Measurements from ENCODE around the gene XPR1.

XPR1 gene

GRCh38 chr1:180906511-180906910 lies 274.7 kb downstream of the XPR1 start:
- H3K27ac ChIP-seq (ENCODE audit: low read depth, low read length), result no peak overlapping the region
- no peaks in the 10 kb centered on the region for H3K27me3 ChIP-seq (ENCODE audit: low read length)
- H3K9me2 ChIP-seq (replicated peaks; ENCODE audit: insufficient read depth, low read length), result no peaks in the 10 kb centered on the region
- H4K20me1 ChIP-seq (ENCODE audit: low read depth, low read length), result no peaks in the 10 kb centered on the region
- H3K4me2 ChIP-seq (ENCODE audit: low read depth, low read length, poor library complexity, severe bottlenecking), result no peak overlapping the region
- H3F3A ChIP-seq (ENCODE audit: insufficient read depth), result no peaks in the 10 kb centered on the region
- no peak overlapping the region for H2AFZ ChIP-seq (ENCODE audit: low read depth, low read length, severe bottlenecking)
- TF ChIP-seq EZH2phosphoT487 (conservative IDR thresholded peaks at IDR 0.05; ENCODE audit: low read length), result no peak
- TF ChIP-seq CTCF (IDR thresholded peaks at IDR 0.05; ENCODE audit: insufficient read depth, low read length, poor library complexity, severe bottlenecking), result no peak
- H3K9me3 ChIP-seq (ENCODE audit: insufficient read depth, low read length), result no peaks in the 10 kb centered on the region
- H3K79me2 ChIP-seq (ENCODE audit: insufficient read depth, low read length), result no peaks in the 10 kb centered on the region
- H3K36me3 ChIP-seq (ENCODE audit: low read length), result no peaks in the 10 kb centered on the region
- H3K9ac ChIP-seq (ENCODE audit: low read length), result no peak overlapping the region
- H3K4me3 ChIP-seq (ENCODE audit: insufficient read depth, low read length, poor library complexity, severe bottlenecking), result no peak overlapping the region

- Histone ChIP-seq H3K9me2 (replicated peaks; ENCODE audit: insufficient read depth, low read length) (no peaks in the 10 kb centered on the region), H3F3A (ENCODE audit: insufficient read depth) (no peaks in the 10 kb centered on the region), H3K27ac (ENCODE audit: low read depth, low read length) (no peak overlapping the region), H2AFZ (ENCODE audit: low read depth, low read length, severe bottlenecking) (no peak overlapping the region), H3K79me2 (ENCODE audit: insufficient read depth, low read length) (no peaks in the 10 kb centered on the region), H4K20me1 (ENCODE audit: low read depth, low read length) (no peaks in the 10 kb centered on the region), H3K9me3 (ENCODE audit: insufficient read depth, low read length) (no peaks in the 10 kb centered on the region), H3K27me3 (ENCODE audit: low read length) (no peaks in the 10 kb centered on the region), H3K4me3 (ENCODE audit: insufficient read depth, low read length, poor library complexity, severe bottlenecking) (no peak overlapping the region), H3K4me2 (ENCODE audit: low read depth, low read length, poor library complexity, severe bottlenecking) (no peak overlapping the region), H3K36me3 (ENCODE audit: low read length) (no peaks in the 10 kb centered on the region), H3K9ac (ENCODE audit: low read length) (no peak overlapping the region)
- TF ChIP-seq CTCF (IDR thresholded peaks at IDR 0.05; ENCODE audit: insufficient read depth, low read length, poor library complexity, severe bottlenecking) (no peak), EZH2phosphoT487 (conservative IDR thresholded peaks at IDR 0.05; ENCODE audit: low read length) (no peak)
These were observed 275.7 kb downstream of the XPR1 start for GRCh38 chr1:180907313-180908055.

GRCh38 chr1:180908074-180908765 lies 276.4 kb downstream of the XPR1 start:
- Histone ChIP-seq H3K36me3 (ENCODE audit: low read length) (no peaks in the 10 kb centered on the region), H2AFZ (ENCODE audit: low read depth, low read length, severe bottlenecking) (no peak overlapping the region), H3K4me2 (ENCODE audit: low read depth, low read length, poor library complexity, severe bottlenecking) (no peak overlapping the region), H3K4me3 (ENCODE audit: insufficient read depth, low read length, poor library complexity, severe bottlenecking) (no peak overlapping the region), H3F3A (ENCODE audit: insufficient read depth) (no peaks in the 10 kb centered on the region), H3K27ac (ENCODE audit: low read depth, low read length) (no peak overlapping the region), H4K20me1 (ENCODE audit: low read depth, low read length) (no peaks in the 10 kb centered on the region), H3K9me3 (ENCODE audit: insufficient read depth, low read length) (no peaks in the 10 kb centered on the region), H3K9ac (ENCODE audit: low read length) (no peak overlapping the region), H3K79me2 (ENCODE audit: insufficient read depth, low read length) (no peaks in the 10 kb centered on the region), H3K27me3 (ENCODE audit: low read length) (no peaks in the 10 kb centered on the region), H3K9me2 (replicated peaks; ENCODE audit: insufficient read depth, low read length) (no peaks in the 10 kb centered on the region)
- no peak for TF ChIP-seq CTCF (IDR thresholded peaks at IDR 0.05; ENCODE audit: insufficient read depth, low read length, poor library complexity, severe bottlenecking)
- TF ChIP-seq EZH2phosphoT487 (conservative IDR thresholded peaks at IDR 0.05; ENCODE audit: low read length), result no peak
